SK-N-MC (cell line): Measurements from ENCODE around the gene IMMP2L.

Experiments
- DNase-seq: peaks from one replicate; pipeline ENCODE4 v3.0.0-alpha.2; 2011; ENCODE audit warnings: low read depth, low spot score
- H3K27ac ChIP-seq: fragments of 200-600 bp; sonication (generic); 2 replicates; pipeline ENCODE4 v1.5.1; 2016; ENCODE audit warnings: mixed run types
- H3K36me3 ChIP-seq: fragments of 200-600 bp; sonication (generic); 2 replicates; pipeline ENCODE4 v1.6.1; 2017; ENCODE audit warnings: antibody characterized with exemption, low read length, mixed read lengths; ENCODE audit not compliant: insufficient read depth
- H3K4me3 ChIP-seq: fragments of 200-600 bp; sonication (generic); 2 replicates; pipeline ENCODE4 v1.5.1; 2016
- H3K9ac ChIP-seq: fragments of 200-600 bp; sonication (generic); 2 replicates; pipeline ENCODE4 v1.8.0; 2017; ENCODE audit warnings: mixed run types, mixed read lengths; ENCODE audit not compliant: insufficient read length
- H3K9me3 ChIP-seq: fragments of 200-600 bp; sonication (generic); 2 replicates; pipeline ENCODE4 v1.6.1; 2017; ENCODE audit warnings: low read depth, mild to moderate bottlenecking, antibody characterized with exemption, low read length, moderate library complexity, mixed read lengths
- EZH2 ChIP-seq: fragments of 200-600 bp; sonication (generic); IDR thresholded peaks from one replicate; pipeline ENCODE4 v1.6.1; 2017; ENCODE audit warnings: antibody characterized with exemption
- FOXP2 ChIP-seq: optimal IDR thresholded peaks from 2 replicates; pipeline ENCODE3; 2011; ENCODE audit warnings: mild to moderate bottlenecking, moderate library complexity; ENCODE audit not compliant: insufficient read depth; ENCODE audit errors: extremely low read length, control extremely low read depth
- POLR2AphosphoS5 ChIP-seq: IDR thresholded peaks from 2 replicates; pipeline ENCODE4 v1.6.1; 2012; ENCODE audit warnings: mild to moderate bottlenecking, low read depth, low read length, borderline replicate concordance

Gene IMMP2L

GRCh38 chr7:111392294-111392693, 170.0 kb downstream of the IMMP2L start:
- H3K4me3 ChIP-seq = no peak overlapping the region
- no peak for DNase-seq
- no peaks in the 10 kb centered on the region for H3K9me3 ChIP-seq
- H3K9ac ChIP-seq = no peak overlapping the region
- no peak for TF ChIP-seq POLR2AphosphoS5
- no peak for TF ChIP-seq EZH2
- no peak for TF ChIP-seq FOXP2
- no peak overlapping the region for H3K27ac ChIP-seq
- no peaks in the 10 kb centered on the region for H3K36me3 ChIP-seq

- no peak overlapping the region for H3K27ac ChIP-seq
- H3K9me3 ChIP-seq = no peaks in the 10 kb centered on the region
- DNase-seq = no peak
These were observed 172.3 kb downstream of the IMMP2L start for GRCh38 chr7:111390000-111390399.

GRCh38 chr7:111388912-111389311, 173.4 kb downstream of the IMMP2L start:
- Histone ChIP-seq H3K9me3 (no peaks in the 10 kb centered on the region), H3K36me3 (no peaks in the 10 kb centered on the region), H3K4me3 (no peak overlapping the region), H3K9ac (no peak overlapping the region), H3K27ac (no peak overlapping the region)
- no peak for DNase-seq
- TF ChIP-seq FOXP2 (no peak), EZH2 (no peak), POLR2AphosphoS5 (no peak)

More at GRCh38 chr7:111390000-111390399, 172.3 kb downstream of the IMMP2L start:
- Histone ChIP-seq H3K4me3 (no peak overlapping the region), H3K36me3 (no peaks in the 10 kb centered on the region), H3K9ac (no peak overlapping the region)
- TF ChIP-seq EZH2 = no peak
- no peak for TF ChIP-seq POLR2AphosphoS5
- no peak for TF ChIP-seq FOXP2

DNA sequence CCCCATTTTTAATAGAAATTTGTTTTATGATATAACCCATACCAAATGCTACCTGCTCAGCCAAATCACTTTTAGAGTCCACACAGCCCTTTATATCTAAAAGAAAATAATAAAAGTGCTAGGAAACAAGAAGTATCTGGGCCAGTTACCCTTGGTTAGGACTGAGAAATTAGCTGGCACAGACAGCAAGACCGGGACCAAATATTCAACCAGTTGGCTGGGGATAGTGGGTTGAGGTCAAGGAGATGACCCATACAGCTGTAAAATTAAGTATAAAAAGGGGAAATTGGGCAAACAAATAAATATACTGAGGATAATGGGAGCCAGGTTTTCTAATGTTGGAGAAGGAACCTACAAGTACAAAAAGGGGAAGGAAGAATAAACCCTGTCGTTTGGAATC, 174.3 kb downstream of the IMMP2L start:
- TF ChIP-seq POLR2AphosphoS5 (no peak), FOXP2 (no peak), EZH2 (no peak)
- Histone ChIP-seq H3K9ac (no peak overlapping the region), H3K27ac (no peak overlapping the region), H3K9me3 (no peaks in the 10 kb centered on the region), H3K4me3 (no peak overlapping the region), H3K36me3 (no peaks in the 10 kb centered on the region)
- DNase-seq = no peak

DNA sequence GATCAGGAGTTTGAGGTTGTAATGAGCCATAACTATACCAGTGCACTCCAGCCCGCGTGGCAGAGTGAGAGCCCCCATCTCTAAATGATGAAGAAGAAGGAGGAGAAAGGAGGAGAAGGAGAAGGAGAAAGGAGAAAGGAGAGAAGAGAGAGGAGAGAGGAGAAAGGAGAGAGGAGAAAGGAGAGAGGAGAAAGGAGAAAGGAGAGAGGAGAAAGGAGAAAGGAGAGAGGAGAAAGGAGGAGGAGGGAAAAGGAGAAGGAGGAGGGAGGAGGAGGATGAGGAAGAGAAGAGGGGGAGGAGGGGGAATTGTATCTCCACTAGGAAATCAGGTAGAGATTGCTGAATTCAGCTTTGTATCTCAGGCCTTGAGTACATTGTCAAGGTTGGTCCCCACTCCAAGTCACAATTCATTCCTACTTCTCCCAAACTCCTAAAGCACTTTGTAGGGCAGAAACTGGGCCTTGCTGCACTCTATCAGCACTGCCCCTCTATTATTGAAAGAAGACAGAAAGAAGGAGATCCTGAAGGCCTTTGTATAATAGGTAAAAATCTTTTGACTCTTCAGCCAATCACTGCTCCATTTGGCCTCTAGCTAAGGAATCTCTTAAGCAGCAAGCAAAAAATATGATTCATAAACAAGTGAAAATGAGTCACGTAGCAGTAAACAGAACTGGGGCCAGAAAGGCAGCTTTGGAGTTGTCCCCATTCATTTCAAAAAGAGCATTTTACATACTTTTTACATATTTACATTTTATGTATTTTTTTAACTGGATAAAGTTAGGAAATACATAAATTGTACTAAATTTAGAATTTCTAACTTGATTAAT, 178.0 kb downstream of the IMMP2L start:
- H3K9ac ChIP-seq = no peak overlapping the region
- no peaks in the 10 kb centered on the region for H3K36me3 ChIP-seq
- TF ChIP-seq POLR2AphosphoS5 (no peak), FOXP2 (no peak), EZH2 (no peak)
- H3K4me3 ChIP-seq = no peak overlapping the region
- DNase-seq = no peak
- no peak overlapping the region for H3K27ac ChIP-seq
- H3K9me3 ChIP-seq = no peaks in the 10 kb centered on the region

DNA sequence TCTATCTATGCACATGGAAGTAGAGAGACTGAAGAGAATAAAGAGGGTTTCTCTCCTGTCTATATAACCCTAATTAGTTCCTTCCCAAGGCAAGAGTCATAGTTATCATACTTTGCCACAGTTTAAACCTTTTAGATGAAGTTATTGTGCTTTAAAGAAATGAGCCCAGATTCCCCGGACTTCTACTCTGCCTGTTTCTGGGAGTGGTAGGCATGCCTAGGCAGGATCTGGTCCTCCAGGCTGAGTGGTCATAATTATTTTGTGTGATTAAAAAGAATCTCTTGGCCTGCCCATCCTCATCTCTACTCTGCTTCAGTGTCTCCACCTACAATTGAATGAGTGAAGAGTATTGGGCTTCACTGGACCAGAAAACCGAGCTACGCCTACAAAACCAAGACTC, 179.2 kb downstream of the IMMP2L start:
- Histone ChIP-seq H3K9ac (no peak overlapping the region), H3K36me3 (no peaks in the 10 kb centered on the region), H3K27ac (no peak overlapping the region), H3K4me3 (no peak overlapping the region), H3K9me3 (no peaks in the 10 kb centered on the region)
- no peak for TF ChIP-seq POLR2AphosphoS5
- DNase-seq = no peak

GRCh38 chr7:111381590-111381989, 180.7 kb downstream of the IMMP2L start:
- no peak for DNase-seq
- Histone ChIP-seq H3K27ac (no peak overlapping the region), H3K36me3 (no peaks in the 10 kb centered on the region), H3K9ac (no peak overlapping the region), H3K4me3 (no peak overlapping the region), H3K9me3 (no peaks in the 10 kb centered on the region)
- no peak for TF ChIP-seq FOXP2
- no peak for TF ChIP-seq EZH2
- no peak for TF ChIP-seq POLR2AphosphoS5

- Histone ChIP-seq H3K9me3 (no peaks in the 10 kb centered on the region), H3K36me3 (no peaks in the 10 kb centered on the region), H3K9ac (no peak overlapping the region), H3K27ac (no peak overlapping the region), H3K4me3 (no peak overlapping the region)
- no peak for TF ChIP-seq EZH2
- TF ChIP-seq POLR2AphosphoS5 = no peak
- TF ChIP-seq FOXP2 = no peak
- no peak for DNase-seq
These were observed 181.3 kb downstream of the IMMP2L start for GRCh38 chr7:111380945-111381344.

GRCh38 chr7:111374027-111374426, 188.3 kb downstream of the IMMP2L start:
- no peak overlapping the region for H3K27ac ChIP-seq
- H3K9ac ChIP-seq = no peak overlapping the region
- no peak for DNase-seq
- no peaks in the 10 kb centered on the region for H3K36me3 ChIP-seq
- H3K4me3 ChIP-seq = no peak overlapping the region
- no peak for TF ChIP-seq FOXP2
- no peaks in the 10 kb centered on the region for H3K9me3 ChIP-seq
